GM21723 (cell line): Measurements from ENCODE around the gene CDC6.

Experiments used
- ATAC-seq: cut with Tn5 transposase; IDR thresholded peaks from one replicate; pipeline ENCODE4 v1.9.1; 2021; ENCODE audit warnings: mild to moderate bottlenecking, moderate library complexity; ENCODE audit not compliant: unreplicated experiment

The CDC6 gene

GRCh38 chr17:40340327-40340726, 52.6 kb downstream of the CDC6 start:
- no peak for ATAC-seq

GRCh38 chr17:40340880-40341807, 53.5 kb downstream of the CDC6 start:
- peak; percentile 65 for ATAC-seq

DNA sequence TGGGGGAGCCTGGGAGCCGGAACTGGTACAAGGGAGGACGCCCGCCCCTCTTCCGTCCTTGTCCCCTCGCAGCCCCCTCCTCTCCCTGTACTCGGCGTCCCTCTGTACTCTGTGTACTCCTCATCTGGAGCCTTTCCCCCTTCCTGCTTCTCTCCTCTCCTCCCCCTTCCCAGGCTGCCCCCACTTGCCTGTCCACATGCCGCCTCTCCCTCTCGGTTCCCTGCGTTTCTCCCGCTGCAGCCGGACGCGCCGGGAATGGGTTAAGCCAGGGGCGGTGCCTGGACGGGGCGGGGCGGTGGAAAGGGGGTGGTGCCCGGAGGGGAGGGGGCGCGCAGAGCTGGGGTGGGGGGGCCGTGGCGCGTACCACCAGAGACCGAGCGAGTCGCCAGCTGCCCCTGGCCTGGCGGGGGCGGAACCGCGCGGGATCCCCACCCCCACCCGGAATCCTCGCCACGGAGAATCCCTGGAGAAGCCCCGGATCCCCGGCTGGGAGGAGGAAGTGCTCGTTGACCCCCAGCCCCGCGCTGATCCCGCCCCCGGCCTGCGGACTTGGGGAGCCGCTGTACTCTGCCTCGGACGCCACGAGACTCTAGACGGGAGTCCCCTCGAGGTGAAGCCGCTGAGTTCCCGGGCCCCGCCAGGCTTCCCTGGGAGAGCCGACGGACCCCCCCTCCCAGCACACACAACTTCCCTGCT, 54.3 kb downstream of the CDC6 start:
- no peak for ATAC-seq

GRCh38 chr17:40342504-40343218, 55.0 kb downstream of the CDC6 start:
- no peak for ATAC-seq

DNA sequence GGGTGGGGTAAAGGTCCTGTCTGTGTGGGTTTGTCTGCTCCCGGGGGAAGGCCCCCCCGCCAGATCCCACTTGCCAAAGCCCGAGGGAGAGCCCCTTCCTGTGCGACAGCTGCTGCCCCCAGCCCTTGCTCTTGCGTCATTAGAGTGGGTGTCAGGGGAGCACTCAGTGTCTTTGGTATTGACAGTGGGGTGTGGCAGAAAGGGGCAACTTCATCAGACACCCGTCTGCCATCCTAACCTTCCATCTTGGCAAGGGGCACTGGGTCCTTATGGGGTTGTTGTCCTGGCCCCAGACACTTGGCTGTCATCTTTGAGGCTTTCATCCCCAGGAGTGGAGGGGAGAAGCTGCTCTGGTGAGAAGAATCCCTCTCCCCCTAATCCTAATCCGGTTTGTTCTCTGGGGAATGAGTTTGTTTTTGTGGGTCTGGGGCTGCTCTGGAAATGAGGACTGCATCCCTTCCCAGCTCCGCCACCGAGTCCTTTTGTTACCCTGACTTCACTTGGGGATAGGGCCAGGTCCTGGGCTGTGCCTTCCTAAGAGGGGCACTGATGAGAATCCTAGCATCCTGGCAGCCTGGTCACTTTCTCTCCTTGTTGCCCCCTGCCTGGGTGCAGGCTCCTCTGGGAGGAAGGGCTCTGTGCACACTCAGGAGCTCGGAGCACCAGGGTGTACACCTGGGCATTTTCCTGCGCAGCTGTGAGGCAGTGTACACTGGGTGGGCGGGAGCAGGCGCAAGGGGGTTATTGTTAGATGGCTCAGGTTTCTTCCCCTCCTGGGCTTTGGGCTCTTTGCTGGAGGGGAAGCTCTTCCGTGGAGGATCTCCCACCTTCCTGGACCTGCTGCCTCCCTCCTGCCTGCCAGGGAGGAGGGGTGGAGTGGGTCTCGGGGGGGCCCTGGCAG, 55.8 kb downstream of the CDC6 start:
- ATAC-seq = no peak

GRCh38 chr17:40344421-40345160, 56.9 kb downstream of the CDC6 start:
- ATAC-seq = no peak

GRCh38 chr17:40345161-40345993, 57.7 kb downstream of the CDC6 start:
- no peak for ATAC-seq

DNA sequence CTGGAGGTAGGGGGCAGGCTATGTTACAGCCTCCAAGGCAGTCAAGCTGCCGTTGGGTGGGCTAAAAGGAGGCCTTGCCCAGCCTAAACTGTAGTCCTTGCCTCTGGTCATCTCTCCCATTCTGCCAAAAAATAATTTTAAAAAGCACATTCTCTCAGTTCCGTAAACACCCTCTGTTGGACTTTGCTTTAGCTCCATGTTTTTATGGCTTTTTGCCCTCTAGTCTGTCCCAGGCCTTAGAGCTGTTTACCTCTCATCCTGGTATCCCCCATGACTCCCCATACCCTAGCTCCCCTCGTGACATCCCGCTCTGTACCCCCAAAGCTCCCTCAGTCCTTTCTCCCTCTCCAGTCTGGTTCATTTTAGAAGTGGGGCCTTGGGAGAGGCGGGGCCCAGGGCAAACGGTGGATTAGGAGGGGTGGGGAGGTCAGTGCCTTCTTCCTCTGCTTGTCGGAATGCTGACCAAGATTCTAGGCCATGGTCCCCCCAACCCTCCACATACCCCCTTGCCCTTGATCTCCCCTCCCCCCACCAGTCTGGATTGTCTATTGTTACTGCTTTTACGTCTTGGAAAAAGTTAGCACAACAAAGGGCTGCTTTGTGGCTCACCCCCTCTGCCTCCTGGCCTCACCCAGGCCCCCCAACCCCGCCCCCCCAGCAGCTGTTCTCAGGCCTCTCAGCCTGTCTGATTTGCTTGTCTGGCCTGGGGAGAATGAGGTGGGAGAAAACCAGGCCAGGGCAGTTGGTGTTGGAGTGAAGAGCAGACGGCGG, 58.5 kb downstream of the CDC6 start:
- ATAC-seq = no peak

- ATAC-seq = no peak
These were observed 59.1 kb downstream of the CDC6 start for GRCh38 chr17:40346765-40347158.

GRCh38 chr17:40347319-40348135, 59.8 kb downstream of the CDC6 start:
- ATAC-seq = no peak

- ATAC-seq = no peak
These were observed 60.4 kb downstream of the CDC6 start for GRCh38 chr17:40348136-40348504.

DNA sequence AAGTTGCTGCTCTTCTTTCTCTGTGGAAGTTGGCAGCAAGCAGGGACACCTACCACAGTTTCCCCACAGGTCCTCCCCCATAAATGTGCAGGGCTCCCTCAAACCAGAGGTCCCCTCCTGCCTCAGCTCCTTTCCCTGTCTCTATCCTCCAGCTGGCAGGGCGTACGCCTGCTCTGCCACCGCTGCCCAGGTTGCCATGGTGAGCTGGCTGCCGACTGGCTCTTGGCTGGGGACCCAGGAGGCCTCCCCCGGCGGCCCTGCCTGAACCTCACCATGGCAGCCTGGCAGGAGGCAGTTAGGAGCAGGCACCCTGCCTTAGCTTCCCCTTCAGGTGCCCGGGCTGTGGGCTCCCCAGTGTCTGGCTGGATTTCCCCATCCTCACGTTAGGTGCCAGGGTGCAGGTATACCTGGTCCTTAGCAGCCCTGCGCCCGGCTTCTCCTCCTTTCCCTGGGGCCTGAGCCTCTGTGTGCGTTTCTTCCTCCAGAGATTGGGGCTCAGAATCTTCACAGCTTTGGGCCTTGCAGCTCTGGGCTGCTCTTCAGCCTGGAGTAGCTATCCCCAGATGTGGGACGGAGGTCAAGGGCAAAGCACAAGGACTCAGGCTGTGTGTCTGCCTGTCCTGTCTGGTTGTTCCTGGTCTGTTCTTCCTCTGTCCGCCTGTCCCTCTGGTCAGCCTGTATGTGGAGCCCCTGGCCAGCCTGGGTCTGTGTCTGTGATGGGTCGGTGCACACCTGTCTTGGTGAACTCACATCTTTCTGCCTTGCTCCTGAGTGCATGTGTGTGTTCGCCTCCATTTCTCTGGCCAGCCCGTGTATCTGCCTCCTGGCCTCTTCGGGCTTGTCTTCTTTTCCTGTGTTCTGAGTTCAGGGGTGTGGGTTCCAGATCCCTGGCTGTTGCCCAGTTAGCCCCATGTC, 61.1 kb downstream of the CDC6 start:
- ATAC-seq = no peak

DNA sequence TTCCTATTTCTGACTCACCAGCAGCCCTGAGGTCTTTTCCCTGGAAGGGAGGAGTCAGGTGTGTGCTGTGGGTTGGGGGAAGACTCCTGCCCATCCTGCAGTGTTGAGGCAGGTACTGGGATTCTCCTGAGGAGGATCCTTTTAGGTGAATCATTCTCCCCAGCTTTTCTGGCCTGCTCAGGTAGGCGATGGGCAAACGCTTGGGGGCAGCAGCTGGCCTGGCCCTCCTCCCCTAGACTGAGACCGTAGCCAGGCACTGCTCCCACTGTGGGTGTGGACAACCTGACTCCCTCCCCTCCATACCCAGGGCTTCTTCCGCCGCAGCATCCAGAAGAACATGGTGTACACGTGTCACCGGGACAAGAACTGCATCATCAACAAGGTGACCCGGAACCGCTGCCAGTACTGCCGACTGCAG, 61.8 kb downstream of the CDC6 start:
- ATAC-seq = no peak

GRCh38 chr17:40349895-40350688, 62.4 kb downstream of the CDC6 start:
- no peak for ATAC-seq

GRCh38 chr17:40350689-40351358, 63.1 kb downstream of the CDC6 start:
- ATAC-seq = no peak
